HG03469 (cell line): ENCODE measurements around the gene PYHIN1.

ENCODE experiments used
- ATAC-seq: cut with Tn5 transposase; IDR thresholded peaks from one replicate; pipeline ENCODE4 v1.9.1; 2021; ENCODE audit warnings: mild to moderate bottlenecking, moderate library complexity, moderate number of reproducible peaks; ENCODE audit not compliant: unreplicated experiment

The PYHIN1 gene

GRCh38 chr1:158931055-158931737 is at the start of gene PYHIN1:
Gene PYHIN1 (plus strand): TSS chr1:158931552. CDS start chr1:158936911, 5,359 bp downstream.
- ATAC-seq: no peak

GRCh38 chr1:158893654-158894053 is 37.7 kb upstream of the PYHIN1 start:
- no peak for ATAC-seq

DNA sequence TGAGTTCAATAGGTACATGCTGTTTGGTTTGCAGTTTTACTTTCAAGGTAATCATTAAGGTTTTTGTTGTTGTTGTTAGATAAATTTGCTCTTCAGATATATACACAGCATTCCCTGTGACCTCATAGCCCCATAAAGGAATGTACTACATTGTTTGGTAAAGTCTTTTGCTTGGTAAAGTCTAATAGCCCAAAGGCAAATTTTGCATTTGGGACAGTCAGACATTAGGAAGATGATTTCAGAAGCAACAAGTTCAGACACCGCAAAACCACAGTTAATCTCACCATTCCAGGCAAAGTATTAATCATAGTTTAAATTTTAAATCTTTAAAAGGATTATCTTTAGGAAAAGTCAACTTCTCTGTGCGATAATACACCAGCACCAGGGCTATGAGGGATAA is 32.6 kb upstream of the PYHIN1 start:
- no peak for ATAC-seq

- no peak for ATAC-seq
Measured at GRCh38 chr1:158901623-158902022, 29.7 kb upstream of the PYHIN1 start.

GRCh38 chr1:158916085-158916484 is 15.3 kb upstream of the PYHIN1 start:
- ATAC-seq: no peak

- ATAC-seq: no peak
Measured at GRCh38 chr1:158924677-158925076, 6.7 kb upstream of the PYHIN1 start.

DNA sequence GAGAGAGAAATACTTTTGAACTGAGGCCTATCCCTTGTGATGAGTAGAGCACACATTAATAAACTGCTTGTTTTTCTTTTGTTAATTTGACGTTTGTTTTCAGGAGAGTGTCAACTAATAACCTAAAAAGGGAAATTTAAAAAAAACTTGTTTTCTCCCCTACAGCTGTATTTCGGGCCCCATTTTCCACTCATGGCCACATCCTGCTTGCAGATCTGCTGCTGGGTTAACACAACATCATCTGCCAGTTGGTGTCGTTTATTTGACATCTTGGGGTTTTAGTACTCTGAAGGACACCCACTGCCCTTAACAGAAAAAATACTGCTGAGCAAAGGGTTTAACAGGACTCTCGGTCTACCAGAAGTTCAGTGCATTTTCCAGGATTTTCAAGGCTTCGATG is 848 bp upstream of the PYHIN1 start:
- no peak for ATAC-seq

DNA sequence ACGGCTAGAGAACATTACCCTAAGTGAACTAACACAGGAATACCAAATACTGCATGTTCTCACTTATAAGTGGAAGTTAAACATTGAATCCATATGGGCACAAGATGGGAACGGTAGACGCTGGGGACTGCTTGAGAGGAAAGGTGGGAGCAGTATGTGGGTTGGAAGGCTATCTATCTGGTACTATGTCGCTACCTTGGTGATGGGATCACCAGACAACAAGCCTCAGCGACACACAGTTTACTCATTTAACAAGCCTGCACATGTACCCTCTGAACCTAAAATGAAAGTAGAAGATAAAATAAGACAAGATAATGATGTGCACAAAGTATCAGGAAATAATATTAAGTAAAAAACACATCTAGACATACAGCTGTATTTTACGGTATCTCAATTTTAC is 819 bp downstream of the PYHIN1 start:
- ATAC-seq: no peak

DNA sequence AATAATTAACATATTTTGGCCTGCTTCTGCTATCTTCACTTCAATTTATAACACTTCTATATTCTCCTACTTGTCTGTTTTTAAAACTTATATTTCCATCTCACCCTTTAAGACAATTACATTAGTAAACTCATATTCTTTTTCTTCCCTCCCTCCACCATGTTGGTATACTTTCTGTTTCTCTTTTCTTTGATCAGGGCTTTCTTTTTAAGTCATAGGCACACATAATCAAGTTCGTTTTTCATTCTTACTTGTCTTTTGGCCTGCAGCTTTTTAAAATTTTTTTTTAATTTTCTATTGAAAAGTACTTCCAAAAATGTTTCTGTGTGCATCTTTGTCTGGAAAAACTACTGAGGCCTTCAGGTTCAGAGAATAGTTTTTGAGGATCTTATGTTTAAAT is 2.3 kb downstream of the PYHIN1 start:
- ATAC-seq: no peak

GRCh38 chr1:158939180-158939579 is 7.8 kb downstream of the PYHIN1 start:
- ATAC-seq: no peak

GRCh38 chr1:158941317-158941716 is 10.0 kb downstream of the PYHIN1 start:
- no peak for ATAC-seq

DNA sequence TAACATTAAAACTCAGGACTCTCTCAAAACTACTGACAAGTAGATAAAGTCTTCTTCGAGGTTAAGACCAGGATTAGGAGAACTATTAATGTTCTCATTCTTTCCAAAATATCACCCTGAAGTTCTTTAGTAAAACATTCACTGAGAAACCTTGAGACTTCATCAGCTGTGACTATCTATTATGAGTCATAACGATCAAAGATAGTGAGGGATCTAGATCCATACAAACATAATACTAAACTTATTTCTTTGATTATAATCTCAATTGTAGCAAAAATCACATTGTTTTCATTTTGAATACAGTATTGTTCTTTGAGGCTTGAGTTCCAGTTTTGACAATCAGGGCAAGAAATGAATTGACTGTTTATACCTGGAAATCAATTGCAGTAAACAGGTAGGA is 11.1 kb downstream of the PYHIN1 start:
- no peak for ATAC-seq

GRCh38 chr1:158943059-158943458 is 11.7 kb downstream of the PYHIN1 start:
- ATAC-seq: no peak

GRCh38 chr1:158945061-158945460 is 13.7 kb downstream of the PYHIN1 start:
- no peak for ATAC-seq

- ATAC-seq: no peak
Measured at GRCh38 chr1:158946785-158947184, 15.4 kb downstream of the PYHIN1 start.

- peak; percentile 70 for ATAC-seq
Measured at GRCh38 chr1:158951956-158952355, 20.6 kb downstream of the PYHIN1 start.

- no peak for ATAC-seq
Measured at GRCh38 chr1:158952416-158952815, 21.1 kb downstream of the PYHIN1 start.

DNA sequence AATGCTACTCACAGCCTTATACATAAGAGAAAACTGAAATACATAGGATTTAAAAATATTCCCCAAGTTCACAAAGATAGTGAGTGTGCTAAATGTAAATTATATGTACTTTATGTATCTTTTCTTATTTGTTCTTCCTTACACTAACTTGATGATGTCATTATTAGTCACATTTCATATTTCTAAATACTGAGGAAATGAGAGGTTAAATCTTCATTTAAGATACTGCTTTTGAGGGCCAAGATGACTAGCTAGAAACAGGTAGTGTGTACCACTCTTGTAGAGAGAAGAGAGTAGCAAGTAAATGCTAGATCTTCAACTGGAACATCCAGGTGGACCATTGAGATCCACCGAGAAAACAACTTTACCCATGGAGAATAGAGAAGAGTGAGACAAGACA is 29.8 kb downstream of the PYHIN1 start:
- no peak for ATAC-seq

- ATAC-seq: no peak
Measured at GRCh38 chr1:158962983-158963382, 31.6 kb downstream of the PYHIN1 start.

DNA sequence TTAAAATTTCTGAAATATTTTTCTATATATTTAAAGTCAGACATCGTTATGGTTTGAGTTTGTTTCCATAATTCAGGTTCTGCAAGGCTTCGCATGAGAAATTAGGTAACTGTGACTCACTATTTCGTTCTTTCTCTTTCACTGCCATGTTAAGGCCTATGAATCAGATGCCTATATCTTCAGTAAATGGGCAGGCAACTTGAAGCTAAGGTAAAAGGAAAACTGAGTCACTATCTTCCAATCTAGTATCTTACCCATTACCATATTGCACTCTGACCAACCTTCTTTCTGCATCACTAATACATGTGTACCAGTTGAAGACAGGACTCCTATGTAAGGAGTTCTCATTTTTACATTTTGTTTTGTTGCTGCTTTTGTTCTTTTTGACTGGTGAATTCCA is 37.8 kb downstream of the PYHIN1 start:
- ATAC-seq: no peak

- no peak for ATAC-seq
Measured at GRCh38 chr1:158969855-158970254, 38.5 kb downstream of the PYHIN1 start.

- no peak for ATAC-seq
Measured at GRCh38 chr1:158972841-158973240, 41.5 kb downstream of the PYHIN1 start.

DNA sequence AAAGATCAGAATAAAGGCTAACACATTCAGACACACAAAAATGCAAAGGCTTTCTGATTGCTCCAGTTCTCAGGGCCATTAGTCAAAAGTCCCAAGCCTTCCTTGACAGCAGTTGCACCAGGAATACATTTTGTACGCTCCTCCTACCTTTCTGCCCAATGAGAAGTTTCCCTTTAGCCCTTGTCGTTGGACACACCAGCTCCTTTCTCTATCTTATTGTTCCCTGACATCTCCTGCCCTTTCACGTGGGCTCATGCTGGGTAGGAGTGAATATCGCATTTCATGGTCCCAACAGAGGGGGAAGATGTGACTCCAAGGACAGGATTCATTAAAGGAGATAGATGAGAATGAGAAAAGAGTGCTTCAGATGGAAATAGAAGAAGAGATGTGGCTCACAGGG is 44.9 kb downstream of the PYHIN1 start:
- ATAC-seq: no peak
